GM12874 (cell line): ENCODE results near the gene EXOC7.
A peak's percentile ranks its signal among the peaks of the same experiment; 100 is the strongest.

ENCODE experiments used
- CTCF ChIP-seq: IDR thresholded peaks from 2 replicates; pipeline ENCODE4 v1.5.1; 2011; ENCODE audit warnings: low read depth, mild to moderate bottlenecking, control low read depth, low read length, moderate library complexity; ENCODE audit not compliant: insufficient read depth

Gene EXOC7, protein sequence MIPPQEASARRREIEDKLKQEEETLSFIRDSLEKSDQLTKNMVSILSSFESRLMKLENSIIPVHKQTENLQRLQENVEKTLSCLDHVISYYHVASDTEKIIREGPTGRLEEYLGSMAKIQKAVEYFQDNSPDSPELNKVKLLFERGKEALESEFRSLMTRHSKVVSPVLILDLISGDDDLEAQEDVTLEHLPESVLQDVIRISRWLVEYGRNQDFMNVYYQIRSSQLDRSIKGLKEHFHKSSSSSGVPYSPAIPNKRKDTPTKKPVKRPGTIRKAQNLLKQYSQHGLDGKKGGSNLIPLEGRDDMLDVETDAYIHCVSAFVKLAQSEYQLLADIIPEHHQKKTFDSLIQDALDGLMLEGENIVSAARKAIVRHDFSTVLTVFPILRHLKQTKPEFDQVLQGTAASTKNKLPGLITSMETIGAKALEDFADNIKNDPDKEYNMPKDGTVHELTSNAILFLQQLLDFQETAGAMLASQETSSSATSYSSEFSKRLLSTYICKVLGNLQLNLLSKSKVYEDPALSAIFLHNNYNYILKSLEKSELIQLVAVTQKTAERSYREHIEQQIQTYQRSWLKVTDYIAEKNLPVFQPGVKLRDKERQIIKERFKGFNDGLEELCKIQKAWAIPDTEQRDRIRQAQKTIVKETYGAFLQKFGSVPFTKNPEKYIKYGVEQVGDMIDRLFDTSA

GRCh38 chr17:76103274-76104139 is at the start of gene EXOC7:
Gene EXOC7 (minus strand): TSS chr17:76103787. CDS start chr17:76103692, 95 bp downstream.
- TF ChIP-seq CTCF = 0 out of 2 replicates have a peak, but pooled peaks have one; percentile 4

GRCh38 chr17:76153202-76153601 is 49.6 kb upstream of the EXOC7 start:
- TF ChIP-seq CTCF = no peak

DNA sequence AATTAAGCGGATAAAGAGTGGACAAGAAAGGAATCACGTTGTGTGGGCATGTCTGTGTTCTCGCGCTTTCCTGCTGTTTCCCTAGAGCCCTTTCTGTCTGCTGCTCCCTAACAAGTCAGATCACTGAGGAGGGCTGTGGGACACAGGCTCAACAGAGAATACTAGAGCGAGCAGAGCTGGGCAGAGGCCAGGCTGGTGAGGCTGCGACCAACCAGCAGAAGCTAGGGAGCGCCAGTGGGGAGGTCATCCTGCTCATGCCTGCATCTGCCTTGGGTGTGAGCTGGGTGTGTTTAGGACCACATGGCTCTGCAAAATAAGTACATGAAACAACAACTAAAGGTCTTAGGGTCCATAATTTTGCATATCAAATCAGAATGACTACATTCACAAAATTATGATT is 49.0 kb upstream of the EXOC7 start:
- no peak for TF ChIP-seq CTCF

DNA sequence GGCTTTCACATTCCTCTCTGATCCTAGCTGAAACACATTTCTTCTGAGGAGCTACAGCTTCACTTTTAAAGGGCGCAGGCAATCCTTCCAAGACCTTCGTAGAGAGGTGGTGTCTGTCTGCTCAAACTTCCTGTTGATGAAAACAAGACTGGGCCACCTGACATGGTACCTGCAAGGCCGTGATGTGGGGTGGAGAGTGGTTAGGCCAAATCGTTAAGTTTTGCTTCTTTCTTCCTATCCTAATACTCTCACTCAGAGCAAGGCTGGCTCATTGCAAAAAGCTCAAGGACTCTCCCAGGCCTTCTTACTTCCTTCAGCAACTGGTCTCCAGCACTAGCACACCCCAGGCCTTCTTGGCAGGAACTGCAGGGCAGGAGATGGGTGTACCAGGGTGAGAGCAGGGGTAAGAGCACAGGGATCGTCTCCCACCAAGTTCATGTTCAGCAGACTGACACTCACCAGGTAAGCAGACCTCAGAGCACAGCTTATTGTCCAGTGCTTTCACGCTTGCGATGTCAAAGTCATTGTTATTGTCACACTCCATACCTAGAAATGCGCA is 48.4 kb upstream of the EXOC7 start:
- no peak for TF ChIP-seq CTCF

DNA sequence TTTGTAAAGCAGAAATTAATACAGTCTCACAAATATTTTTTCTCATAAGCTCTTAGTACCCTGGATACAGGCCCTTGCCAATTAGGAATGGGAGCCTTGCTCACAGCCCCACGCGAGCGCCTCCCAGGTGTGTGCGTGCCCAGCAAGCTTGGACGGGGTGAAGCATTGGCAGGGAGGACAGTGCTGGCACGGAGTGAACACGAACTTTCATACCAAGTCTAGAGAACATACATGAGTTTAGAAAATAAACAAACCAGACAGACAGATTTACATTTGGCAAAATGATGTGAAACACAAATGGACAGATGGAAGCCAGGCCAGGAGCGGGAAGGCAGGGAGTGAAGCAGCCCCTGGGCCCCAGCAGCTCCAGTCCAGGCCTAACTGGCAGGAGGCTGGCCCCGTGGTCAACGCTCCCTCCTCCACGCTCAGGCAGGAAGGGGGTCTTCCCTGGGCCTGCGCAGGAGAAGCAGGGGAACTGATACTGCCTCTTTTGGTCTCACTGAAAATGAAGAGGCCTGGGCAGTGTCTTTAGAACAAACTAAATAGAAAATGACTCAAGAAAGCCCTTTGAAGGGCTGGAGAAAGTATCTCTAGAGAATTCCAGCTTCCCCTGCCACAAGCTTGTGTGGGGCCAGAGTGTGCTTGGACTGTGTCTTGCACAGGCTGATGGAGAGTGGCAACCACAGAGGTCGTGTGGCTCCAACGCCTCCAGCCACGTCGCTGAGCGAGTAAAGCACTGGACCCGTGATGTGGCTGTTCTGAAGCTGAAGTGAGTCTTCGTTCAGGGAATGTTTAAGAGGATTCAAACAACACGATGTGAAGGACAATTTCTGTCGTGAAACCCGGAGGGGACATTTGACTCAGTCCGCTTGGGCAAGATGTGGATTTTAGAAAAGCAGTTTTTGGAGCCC is 47.4 kb upstream of the EXOC7 start:
- no peak for TF ChIP-seq CTCF

- no peak for TF ChIP-seq CTCF
These were observed 45.6 kb upstream of the EXOC7 start for GRCh38 chr17:76149214-76149613.
